NCI-H1930 (cell line): ENCODE data around the gene HAUS6.
"Not testable (repeated sequence)": the region's sequence is repeated elsewhere in the genome, so short reads cannot be mapped to it uniquely, and the experiment has no call there.

Experiments
- DNase-seq, 2 experiments: peaks; one replicate each; lab custom pipeline; 2025; lab: John Stamatoyannopoulos, UW

The HAUS6 gene, protein sequence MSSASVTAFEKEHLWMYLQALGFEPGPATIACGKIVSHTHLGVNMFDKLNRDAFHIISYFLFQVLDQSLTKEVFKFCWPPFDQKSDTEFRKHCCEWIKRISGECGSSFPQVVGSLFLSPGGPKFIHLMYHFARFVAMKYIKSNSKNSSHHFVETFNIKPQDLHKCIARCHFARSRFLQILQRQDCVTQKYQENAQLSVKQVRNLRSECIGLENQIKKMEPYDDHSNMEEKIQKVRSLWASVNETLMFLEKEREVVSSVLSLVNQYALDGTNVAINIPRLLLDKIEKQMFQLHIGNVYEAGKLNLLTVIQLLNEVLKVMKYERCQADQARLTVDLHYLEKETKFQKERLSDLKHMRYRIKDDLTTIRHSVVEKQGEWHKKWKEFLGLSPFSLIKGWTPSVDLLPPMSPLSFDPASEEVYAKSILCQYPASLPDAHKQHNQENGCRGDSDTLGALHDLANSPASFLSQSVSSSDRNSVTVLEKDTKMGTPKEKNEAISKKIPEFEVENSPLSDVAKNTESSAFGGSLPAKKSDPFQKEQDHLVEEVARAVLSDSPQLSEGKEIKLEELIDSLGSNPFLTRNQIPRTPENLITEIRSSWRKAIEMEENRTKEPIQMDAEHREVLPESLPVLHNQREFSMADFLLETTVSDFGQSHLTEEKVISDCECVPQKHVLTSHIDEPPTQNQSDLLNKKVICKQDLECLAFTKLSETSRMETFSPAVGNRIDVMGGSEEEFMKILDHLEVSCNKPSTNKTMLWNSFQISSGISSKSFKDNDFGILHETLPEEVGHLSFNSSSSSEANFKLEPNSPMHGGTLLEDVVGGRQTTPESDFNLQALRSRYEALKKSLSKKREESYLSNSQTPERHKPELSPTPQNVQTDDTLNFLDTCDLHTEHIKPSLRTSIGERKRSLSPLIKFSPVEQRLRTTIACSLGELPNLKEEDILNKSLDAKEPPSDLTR

DNA sequence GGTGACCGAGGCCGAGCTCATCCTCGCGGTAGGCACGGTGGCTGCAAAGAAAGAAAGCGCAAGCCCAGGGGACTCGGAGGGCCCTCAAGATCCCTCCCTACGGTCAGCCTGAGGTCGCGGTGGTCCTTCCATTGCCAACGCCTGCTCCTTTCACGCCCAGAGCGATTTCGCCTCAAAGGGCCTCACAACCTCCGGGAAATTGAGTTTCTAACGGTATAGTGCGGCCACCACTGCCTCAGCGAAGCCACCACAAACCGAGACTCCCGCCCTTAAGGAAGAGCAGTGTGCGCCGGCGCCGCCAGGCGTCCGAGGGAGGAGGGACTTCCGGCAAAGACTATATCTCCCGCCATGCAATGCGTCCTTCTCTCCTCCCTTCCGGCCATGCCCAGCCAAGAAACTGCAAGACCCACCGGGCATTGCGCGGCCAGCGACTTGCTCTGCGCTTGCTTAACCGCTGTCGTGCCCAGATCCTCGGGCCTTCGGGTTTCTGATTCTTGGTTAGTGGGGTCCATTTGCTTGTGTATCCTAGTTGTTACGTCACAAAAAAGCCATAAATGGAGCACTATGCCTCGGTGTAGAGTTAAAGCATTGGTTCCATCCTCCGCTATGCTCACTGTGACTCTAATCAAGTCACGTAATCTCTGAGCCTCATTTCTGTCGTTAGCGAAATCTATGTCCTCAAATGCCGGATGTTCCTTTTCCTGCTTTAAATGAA is at the start of gene HAUS6:
Gene HAUS6, minus strand, starts transcription at position 274 of the 715 bp plus-strand sequence. Its CDS starts 253 bp downstream, at position 21.
- DNase-seq = peak; percentile 96 to 98

DNA sequence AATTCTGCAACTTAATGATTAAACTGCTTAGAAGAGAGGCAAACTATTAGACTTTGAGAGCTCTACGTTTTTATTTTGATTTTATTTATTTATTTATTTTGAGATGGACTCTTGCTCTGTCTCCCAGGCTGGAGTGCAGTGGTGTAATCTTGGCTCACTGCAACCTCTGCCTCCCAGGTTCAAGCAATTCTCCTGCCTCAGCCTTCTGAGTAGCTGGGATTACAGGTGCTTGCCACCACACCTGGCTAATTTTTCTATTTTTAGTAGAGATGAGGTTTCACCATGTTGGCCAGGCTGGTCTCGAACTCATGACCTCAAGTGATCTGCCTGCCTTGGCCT is 49.4 kb upstream of the HAUS6 start:
- not testable (repeated sequence) for DNase-seq

DNA sequence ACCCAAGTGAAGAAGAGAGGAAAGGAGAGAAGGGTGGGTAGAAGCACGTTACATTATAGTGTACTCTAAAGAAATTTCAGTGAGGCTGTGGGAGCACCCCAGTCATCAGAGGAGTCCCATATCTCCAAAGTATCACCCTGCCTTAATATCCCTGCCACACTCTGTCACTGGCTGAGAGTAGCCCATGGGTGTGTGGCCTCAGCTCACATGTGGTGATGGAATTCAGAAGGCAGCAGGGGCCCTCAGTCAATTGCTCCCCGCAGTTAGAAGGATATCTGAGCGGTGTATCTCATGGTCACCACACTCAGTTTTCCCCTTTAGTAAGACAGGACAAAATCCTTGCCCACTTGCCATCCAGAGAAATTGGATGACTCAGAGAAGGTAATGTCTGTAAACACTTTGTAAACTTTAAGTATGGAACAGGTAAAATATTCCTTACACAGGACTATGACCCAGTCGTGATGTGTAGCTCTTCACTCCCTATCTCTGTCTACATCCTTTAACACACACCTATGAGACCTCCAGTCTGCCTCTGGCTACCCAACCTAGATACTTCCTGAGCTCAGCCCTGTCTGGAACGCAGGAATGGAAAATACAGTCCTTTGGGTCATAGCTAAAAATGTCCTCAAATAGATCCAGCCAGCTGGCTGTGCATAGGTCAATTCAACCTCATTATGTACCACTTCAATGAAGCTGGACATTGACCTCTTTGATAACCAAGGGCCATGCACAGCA is 48.9 kb upstream of the HAUS6 start:
- DNase-seq = no peak

DNA sequence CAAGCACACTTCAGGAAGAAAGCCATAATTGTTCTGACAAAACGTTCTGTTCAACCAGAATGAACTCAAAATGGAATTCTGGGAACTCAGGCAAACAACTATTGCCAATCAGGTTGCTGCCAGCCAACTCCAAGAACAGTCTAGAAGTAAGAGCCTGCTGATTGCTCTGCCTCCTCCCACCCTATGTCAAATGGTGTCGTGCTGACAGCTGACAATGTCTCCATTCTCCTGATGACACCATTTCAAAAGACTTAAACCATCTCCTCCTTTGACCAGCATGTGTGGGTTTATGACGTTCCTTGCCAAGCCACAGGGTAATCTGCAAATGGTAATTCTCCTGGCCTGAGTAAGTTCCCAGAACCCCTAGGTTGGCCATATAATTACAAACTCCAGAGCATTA is 46.5 kb upstream of the HAUS6 start:
- no peak for DNase-seq

DNA sequence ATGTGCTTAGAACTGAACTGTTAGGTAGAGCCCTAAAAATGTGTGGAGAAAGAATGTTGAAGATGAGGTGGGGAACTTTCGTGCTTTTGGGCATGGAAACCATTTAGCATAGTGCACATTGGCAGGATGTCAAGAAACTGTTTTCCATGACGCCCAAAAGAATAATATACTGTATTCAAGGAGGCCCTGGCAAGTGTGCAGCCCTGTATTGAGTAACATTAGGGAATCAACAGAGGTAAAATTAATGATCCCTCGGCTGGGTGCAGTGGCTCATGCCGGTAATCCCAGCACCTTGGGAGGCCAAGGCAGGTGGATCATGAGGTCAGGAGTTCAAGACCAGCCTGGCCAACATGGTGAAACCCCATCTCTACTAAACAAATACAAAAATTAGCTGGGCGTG is 45.5 kb upstream of the HAUS6 start:
- no peak for DNase-seq

DNA sequence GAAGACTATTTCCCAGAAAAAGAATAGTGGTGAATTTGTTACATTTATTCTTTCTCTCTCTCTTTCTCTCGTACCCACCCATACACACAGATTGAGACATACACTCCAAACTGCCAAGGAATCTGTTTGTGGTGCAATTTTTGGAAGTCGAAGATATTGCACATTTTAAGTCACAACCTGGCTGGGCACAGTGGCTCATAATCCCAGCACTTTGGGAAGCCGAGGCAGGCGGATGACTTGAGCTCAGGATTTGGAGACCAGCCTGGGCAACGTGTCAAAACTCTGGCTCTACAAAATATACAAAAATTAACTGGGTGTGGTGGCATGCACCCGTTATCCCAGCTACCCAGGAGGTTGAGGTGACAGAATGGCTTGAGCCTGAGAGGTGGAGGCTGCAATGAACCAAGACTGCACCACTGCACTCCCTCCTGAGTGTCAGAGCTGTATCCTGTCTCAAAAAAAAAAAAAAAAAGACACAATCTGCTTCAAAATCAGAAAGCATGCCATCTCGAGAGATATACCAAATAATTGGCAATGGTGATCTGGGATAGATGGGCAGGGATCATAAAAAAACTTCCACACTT is 43.8 kb upstream of the HAUS6 start:
- no peak for DNase-seq

DNA sequence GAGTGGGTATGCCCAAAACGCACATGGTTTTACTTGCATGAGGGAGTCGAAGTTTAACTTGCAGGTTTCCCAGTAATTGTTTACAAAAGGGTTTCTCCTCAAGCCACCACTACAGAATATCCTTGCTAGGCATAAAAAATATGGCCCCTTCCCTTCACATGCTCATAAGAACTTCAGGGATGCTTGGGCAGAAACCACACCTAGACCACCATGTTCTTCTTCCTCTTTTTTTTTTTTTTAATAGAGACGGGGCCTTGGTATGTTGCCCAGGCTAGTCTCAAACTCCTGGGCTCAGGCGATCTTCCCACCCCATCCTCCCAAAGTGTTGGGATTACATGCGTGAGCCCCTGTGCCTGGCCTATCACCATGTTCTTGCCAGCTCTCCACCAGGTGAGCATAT is 43.2 kb upstream of the HAUS6 start:
- DNase-seq = no peak

DNA sequence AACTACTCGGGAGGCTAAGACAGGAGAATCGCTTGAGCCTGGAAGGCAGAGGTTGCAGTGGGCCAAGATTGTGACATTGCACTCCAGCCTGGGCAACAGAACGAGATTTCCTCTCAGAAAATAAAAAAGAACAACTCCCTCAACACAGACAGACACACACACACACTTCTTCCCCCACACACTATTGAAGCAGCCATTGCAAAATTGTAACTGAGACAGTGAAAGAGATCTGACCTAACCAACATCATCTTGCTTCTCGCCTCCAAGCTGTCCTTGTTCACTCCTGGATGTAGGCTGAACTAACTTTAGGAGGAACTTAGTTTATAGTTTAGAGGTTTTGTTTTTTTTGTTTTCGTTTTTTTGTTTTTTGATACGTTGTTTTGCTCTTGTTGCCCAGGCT is 37.6 kb upstream of the HAUS6 start:
- no peak for DNase-seq

DNA sequence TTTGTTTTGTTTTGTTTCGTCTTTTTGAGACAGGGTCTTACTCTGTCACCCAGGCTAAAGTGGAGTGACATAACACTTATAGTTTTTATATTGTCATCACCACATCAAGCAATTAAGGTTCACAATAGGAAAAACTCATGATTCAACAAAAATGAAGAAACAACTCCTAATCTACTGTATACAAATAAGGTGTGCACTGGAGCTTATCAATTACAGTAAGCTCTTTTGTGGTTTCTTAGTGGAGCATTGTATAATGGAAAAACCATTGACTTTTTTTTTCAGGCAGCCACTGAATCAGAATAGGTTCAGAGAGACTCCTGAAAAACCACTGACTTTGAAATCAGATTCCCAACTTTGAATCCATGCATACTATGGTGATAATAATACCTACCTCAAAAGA is 35.4 kb upstream of the HAUS6 start:
- DNase-seq = no peak

DNA sequence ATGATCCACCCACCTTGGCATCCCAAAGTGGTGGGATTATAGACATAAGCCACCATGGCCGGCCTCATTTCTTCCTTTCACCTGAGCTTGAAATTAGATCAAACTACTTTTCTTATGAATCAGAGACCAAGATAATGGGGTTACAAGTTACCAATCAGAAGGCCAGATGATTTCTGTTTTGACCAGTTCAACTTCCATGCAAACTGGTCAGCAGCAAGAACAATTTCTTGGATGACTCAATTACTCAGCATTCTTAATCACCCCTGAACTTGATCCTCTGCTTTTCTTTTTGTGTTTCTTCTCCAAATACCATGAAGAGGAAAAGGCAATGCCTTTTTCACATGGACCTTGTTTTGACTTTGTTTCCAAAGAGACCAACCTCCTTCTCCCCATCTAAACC is 34.6 kb upstream of the HAUS6 start:
- DNase-seq = no peak

DNA sequence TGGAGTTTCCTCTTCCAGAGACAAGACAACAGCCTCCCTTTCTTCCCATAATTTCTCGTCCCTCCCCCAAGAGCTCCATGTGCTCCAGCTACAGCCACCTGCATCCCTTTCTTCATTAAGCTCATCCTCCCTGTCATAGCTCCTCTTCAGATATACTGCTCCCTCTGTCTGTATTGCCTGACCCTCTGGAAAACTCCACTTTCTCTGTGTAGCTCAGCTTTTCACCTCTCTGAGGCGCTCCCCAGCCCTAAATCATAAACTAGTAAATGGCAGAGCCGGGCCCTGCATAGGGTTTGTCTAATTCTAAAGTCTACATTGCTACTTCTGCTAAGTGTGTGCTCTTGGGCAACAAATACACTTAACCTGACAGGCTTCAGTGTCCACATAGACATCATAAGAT is 33.4 kb upstream of the HAUS6 start:
- no peak for DNase-seq

DNA sequence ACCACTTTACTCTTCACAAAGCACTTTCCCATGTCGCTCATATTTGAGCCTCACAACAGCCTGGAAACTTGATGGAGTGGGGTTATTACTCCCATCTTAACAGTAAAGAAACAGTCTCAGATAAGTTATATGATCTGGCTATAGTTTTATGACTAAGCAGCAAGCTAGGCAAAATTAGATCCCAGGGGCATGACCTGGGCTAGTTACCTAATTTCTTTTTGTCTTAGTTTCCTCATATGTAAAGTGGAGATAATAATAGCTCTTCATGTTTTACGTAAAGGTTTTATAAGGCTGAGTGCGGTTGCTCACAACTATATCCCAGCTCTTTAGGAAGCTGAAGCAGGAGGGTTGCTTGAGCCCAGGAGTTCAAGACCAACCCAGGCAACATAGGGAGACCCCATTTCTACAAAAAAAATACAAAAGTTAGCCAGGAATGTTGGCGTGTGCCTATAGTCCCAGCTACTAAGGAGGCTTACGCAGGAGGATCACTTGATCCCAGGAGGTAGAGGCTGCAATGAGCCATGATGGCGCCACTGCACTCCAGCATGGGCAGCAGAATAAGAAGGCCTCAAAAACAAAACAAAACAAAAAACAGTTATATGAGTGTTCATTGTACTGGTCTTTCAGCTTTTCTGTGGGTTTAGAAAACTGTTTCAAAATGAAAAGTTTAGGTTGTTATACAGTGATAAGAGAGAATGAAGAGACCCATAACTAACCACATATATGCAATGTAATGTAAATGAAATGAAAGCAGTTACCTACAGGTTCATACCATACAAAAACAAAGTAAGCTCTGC is 31.0 kb upstream of the HAUS6 start:
- no peak for DNase-seq

DNA sequence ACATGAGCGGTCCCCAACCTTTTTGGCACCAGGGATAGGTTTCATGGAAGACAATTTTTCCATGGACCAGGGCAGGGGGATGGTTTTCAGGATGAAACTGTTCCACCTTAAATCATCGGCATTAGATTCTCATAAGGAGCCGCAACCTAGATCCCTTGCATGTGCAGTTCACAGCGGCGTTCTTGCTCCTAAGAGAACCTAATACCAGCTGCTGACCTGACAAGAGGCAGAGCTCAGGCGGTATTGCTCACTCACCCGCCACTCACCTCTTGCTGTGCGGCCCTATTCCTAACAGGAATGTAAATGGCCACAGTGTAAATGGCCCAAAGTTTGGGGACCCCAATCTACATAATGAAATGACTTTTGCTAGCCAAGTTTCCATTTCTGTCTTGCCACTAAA is 27.7 kb upstream of the HAUS6 start:
- DNase-seq = no peak

DNA sequence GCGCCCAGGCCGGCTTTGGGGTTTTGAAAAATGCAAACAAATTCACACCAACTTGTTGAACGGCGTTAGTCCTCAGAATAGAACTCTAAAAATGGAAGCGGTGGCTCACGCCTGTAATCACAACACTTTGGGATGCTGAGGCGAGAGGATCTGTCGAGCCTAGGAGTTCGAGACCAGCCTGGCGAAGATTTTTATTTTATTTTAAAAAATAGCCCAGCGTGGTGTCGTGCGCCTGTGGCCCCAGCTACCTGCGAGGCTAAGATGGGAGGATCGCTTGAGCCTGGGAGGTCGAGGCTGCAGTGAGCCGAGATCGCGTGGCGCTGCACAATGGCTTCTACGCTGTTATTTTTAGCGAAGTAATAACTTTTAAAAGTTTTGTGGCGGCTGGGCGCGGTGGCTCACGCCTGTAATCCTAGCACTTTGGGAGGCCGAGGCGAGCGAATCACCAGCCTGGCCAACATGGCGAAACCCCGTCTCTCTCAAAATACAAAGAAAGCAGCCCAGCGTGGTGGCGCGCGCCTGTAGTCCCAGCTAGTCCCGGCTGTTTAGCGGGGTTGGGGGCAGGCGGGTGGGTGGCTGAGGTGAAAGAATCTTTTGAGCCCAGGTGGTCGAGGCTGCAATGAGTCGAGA is 25.3 kb upstream of the HAUS6 start:
- DNase-seq = no peak

DNA sequence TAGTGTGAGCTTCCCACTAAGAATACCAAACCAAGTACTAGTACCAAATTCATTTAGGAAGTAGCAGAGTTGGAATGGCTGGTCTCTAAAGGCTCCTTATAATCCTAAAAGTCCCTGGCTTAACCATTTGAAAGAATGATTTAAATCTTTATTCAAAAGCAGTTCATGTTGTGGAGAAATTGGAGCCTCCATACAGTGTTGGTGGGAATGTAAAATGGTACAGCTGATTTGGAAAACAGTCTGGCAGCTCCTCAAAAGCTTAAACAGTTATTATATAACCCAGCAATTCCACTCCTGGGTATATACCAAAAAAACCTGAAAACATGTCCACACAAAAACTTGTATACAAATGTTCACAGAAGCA is 21.7 kb upstream of the HAUS6 start:
- DNase-seq = no peak

DNA sequence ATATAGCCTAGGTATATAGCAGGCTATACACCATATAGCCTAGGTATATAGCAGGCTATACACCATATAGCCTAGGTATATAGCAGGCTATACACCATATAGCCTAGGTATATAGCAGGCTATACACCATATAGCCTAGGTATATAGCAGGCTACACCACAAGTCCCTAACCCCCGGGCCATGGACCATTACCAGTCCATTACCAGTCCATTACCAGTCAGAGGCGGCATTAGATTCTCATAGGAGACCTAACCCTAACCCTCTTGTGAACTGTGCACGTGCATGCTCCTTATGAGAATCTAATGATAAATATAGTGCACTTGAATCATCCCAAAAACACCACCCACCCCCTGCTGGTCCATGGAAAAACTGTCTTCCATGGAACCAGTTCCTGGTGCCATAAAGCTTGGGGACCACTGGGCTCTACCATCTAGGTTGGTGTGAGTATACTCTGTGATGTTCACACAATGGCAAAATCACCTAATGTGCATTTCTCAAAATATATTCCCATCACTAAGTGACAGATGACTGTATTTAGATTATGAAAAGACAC is 19.9 kb upstream of the HAUS6 start:
- DNase-seq = no peak

DNA sequence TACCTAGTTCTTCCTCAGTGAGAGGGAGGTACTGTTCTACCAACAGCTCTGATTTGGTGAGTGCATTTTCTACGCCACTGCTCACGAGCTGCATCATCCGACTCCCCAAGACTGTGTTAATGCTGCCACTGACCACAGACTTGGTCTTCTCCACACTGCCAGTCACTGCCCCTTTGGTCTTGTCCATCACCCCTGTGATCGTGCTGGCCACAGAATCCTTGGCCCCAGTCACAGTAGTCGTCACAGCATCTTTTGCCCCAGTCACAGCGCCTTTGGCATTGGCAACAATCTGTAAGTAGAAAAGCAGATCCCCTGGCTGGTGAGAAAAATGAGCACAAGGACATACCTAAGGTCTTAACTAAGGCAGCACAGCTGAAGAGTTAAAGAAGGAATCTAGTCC is 18.2 kb upstream of the HAUS6 start:
- no peak for DNase-seq

DNA sequence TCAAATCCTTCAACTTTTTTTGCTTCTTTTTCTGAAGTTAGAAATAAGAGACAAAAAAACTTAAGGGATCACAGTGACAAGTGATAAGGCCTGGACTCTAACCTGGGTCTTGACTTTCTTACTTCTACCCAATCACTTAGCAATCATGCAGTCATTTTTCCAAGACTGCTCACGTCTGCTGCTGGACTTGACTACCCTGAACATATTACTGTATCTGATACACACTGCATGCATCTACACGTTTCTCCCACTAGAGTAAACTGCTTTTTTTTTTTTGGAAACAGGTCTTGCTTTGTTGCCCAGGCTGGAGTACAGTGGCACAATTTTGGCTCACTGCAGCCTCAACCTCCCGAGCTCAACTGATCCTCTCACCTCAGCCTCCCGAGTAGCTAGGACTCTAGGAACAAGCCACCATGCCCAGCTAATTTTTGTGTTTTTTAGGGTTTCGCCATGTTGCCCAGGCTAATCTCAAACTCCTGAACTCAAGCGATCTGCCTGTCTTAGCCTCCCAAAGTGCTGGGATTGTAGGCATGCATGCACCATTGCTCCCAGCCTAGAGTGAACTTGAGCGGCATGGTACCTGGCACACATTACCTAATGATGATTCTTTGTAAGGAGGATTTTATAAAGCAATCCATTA is 17.2 kb upstream of the HAUS6 start:
- no peak for DNase-seq

DNA sequence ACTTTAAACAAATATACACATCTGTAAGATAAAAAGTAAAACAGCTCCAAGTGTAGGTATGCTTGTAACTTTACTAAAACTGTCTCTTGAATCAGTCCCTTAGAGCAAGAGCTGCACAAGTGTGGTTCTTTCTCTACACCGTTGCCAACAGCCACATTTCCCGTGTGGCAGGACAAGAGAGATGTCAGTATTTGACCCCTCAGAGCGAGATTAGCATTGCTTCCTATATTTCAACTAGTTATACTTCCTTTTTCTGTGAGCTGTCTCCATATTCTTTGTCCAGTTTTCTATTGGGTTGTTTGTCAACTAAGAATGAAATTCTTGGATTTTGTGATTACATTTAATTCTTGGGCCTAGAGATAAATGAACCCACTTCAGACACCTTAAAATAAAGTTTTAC is 16.5 kb upstream of the HAUS6 start:
- DNase-seq = no peak
